AG08396 (cell line): ENCODE measurements around the gene MARF1.
A peak's percentile ranks its signal among the peaks of the same experiment; 100 is the strongest.
"Not testable (repeated sequence)": the region's sequence is repeated elsewhere in the genome, so short reads cannot be mapped to it uniquely, and the experiment has no call there.

Experiments used
- DNase-seq: peaks from one replicate; pipeline ENCODE4 v3.0.0; 2012; ENCODE audit warnings: low spot score, mixed read lengths

The MARF1 gene

GRCh38 chr16:15643048-15643945 is at the start of gene MARF1:
TSS of gene MARF1 (minus strand) at chr16:15643154. CDS start at chr16:15639233, 3,921 bp downstream.
- peak; percentile 94 for DNase-seq

DNA sequence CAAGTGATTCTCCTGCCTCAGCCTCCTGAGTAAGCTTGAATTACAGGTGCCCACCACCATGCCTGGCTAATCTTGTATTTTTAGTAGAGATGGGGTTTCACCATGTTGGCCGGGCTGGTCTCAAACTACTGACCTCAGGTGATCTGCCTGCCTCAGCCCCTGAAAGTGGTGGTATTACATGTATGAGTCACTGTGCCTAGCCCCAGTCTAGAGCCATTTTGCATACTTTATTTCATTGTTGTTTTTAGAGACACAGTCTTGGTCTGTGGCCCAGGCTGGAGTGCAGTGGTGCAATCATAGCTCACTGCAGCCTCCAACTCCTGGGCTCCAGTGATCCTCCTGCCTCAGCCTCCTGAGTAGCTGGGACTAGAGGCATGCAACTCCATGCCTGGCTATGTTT is 49.6 kb upstream of the MARF1 start:
- not testable (repeated sequence) for DNase-seq

DNA sequence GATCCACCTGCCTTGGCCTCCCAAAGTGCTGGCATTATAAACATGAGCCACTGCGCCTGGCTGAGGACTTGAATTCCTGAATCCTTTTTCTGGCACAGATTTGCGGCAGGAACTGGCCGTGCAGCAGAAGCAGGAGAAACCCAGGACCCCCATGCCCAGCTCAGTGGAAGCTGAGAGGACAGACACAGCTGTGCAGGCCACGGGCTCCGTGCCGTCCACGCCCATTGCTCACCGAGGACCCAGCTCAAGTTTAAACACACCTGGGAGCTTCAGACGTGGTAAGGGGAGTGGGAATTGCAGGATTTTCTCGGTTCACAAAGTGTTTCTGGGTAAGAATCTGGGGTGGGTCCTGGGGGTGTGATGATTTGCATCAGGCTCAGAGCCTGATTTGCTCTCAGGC is 48.1 kb upstream of the MARF1 start:
- no peak for DNase-seq

GRCh38 chr16:15690296-15690695 is 47.3 kb upstream of the MARF1 start:
- no peak for DNase-seq

- DNase-seq, result no peak
Observed at GRCh38 chr16:15689290-15689689, 46.3 kb upstream of the MARF1 start.

DNA sequence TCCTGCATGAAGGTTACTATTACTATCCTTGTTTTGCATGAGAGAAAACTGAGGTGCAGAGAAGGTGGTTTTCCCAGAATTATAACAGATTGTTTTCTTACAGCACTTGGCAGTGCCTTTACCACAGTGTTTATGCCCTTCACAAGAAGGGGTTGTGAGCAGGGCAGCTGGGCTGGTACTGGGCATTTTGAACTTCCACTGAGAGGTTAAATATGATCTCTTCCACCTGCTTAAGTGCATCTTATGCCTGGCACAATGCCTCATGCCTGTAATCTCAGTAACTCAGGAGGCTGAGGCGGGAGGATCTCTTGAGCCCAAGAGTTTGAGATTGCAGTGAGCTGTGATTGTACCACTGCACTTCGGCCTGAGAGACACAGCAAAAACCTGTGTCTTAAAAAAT is 43.3 kb upstream of the MARF1 start:
- DNase-seq, result no peak

- DNase-seq, result peak; percentile 46
Observed at GRCh38 chr16:15682105-15682570, 39.2 kb upstream of the MARF1 start.

- no peak for DNase-seq
Observed at GRCh38 chr16:15677447-15677846, 34.5 kb upstream of the MARF1 start.

DNA sequence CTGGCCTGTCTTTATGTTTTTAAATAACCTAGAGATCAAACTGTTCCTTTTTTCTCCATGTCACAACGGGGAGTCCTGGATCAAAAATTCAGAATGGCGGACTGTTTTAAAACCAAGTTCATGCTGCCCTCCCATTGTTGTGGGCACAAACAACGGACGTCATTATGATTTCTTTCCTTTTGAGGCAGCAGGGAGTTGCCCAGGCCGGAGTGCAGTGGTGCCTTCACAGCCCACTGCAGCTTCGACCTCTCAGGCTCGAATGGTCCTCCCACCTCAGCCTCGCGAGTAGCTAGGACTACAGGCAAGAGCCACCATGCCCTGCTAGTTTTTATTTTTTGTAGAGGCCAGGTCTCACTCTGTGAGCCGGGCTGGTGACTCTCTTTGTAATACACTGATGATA is 33.6 kb upstream of the MARF1 start:
- DNase-seq, result no peak

DNA sequence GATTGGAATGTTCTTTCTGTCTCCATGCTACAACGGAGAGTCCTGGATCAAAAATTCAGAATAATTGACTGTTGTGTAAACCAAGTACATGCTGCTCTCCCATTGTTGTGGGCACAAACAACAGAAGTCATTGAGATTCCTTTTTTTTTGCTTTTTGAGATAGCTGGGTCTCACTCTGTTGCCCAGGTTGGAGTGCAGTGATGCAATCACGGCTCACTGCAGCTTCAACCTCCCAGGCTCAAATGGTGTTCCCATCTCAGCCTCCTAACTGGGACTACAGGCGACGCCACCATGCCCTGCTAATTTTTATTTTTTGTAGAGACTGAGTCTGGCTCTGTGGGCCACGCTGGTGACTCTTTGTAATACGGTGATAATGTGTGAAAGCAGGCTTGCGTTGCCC is 31.6 kb upstream of the MARF1 start:
- no peak for DNase-seq

GRCh38 chr16:15672514-15673167 is 29.7 kb upstream of the MARF1 start:
- peak; percentile 91 for DNase-seq

- DNase-seq, result peak; percentile 17
Observed at GRCh38 chr16:15672127-15672513, 29.2 kb upstream of the MARF1 start.

DNA sequence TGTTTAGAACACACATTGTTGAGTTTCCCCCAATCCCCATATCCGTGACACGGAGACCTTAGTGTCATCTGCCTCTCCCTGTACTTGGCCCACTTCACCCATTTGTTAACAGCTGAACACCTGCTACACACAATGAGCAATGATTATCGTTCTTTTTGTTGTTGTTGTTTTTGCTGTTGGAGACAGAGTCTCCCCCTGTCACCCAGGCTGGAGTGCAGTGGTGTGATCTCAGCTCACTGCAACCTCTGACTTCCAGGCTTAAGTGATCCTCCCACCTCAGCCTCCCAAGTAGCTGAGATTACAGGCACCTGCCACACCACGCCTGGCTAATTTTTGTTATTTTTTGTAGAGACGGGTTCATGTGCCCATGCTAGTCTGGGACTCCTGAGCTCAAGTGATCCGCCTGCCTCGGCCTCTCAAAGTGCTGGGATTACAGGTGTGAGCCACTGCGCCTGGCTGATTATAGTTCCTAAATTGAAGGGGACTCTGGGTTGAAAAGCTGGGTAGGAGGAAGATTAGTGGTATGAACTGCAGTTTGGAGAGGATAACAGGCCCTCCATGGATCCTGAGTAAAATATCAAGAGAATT is 28.7 kb upstream of the MARF1 start:
- DNase-seq, result no peak

DNA sequence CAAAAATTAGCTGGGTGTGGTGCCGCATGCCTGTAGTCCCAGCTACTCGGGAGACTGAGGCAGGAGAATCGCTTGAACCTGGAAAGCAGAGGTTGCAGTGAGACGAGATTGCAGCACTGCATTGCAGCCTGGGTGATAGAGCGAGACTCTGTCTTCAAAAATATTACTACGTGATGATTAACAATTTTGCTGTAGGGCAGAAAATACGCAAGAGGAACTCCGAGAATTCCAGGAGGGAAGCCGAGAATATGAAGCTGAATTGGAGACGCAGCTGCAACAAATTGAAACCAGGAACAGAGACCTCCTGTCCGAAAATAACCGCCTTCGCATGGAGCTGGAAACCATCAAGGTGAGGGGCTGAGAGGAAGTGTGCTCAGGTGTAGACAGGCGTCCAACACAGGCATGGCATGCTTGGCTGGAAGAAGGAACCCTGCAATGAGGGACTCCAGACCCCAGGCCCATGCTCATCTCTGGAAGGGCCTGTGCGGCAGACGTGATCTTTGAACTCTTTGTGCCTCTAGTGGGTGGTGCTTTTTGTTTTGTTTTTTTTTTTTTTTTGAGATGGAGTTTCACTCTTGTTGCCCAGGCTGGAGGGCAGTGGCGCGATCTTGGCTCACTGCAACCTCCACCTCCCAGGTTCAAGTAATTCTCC is 24.3 kb upstream of the MARF1 start:
- no peak for DNase-seq

GRCh38 chr16:15665107-15665506 is 22.2 kb upstream of the MARF1 start:
- DNase-seq, result no peak

DNA sequence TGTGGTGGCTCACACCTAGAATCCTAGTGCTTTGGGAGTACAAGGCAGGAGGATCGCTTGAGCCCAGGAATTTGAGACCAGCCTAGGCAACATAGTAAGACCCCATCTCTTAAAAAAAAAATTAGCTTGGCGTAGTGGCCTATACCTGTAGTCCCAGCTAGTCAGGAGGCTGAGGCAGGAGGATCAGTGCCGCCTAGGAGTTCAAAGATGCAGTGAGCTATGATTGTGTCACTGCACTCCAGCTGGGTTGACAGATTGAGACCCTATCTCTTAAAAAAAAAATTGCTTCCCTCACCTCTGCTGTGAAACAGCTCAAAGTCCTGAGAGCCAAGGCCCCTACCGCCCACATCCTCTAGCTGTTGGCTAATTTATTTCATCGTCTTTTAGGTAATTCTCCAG is 17.2 kb upstream of the MARF1 start:
- DNase-seq, result no peak

DNA sequence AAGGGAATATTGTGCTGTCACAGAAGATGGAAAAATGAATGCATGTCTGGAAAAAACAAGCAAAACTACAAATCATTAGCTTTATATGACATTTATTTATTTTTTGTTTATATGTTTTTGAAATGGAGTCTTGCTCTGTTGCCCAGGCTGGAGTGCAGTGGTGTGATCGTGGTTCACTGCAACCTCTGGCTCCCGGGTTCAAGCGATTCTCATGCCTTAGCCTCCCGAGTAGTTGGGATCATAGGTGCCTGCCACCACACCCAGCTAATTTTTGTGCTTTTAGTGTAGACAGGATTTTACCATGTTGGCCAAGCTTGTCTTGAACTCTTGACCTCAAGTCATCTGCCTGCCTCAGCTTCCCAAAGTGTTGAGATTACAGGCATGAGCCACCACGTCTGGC is 15.6 kb upstream of the MARF1 start:
- no peak for DNase-seq

DNA sequence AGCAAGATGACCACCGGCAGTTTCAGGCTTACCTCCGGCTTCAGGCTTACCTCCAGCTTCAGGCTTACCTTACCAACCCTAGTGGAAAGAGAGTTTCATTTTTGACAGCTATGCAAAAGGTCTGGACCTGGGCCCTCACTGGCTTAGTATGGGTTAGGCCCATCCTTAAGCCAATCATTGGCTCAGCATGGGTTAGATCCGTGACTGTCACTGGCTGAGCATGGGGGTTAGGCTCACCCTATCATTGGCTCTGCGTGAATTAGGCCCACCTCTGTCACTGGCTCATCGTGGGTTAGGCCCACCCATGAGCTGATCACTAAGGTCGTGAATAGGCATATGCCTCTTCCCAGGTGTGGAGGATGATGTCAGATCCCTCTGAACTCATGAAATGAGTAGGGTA is 15.2 kb upstream of the MARF1 start:
- no peak for DNase-seq

GRCh38 chr16:15655561-15655960 is 12.6 kb upstream of the MARF1 start:
- not testable (repeated sequence) for DNase-seq

GRCh38 chr16:15654591-15654990 is 11.6 kb upstream of the MARF1 start:
- no peak for DNase-seq

DNA sequence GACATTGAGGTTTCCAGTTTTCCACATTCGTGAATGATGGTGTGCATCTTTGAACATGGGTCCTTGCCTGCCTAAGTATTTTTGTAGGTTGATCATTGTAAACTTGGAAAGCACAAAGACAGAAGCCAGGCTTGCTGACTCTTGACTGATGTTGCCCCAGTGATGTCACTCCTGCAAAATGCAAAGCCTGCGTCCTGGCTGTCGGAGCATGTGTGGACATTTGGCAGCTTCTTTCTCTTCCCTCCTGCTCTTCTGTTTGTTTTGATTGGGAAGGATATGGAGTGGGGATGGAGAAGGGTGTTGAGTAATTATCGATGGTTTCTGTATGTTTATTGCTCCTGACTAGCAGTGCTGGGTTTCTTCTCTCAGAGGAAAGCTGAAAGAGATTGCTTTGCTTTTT is 10.3 kb upstream of the MARF1 start:
- DNase-seq, result peak; percentile 87

- no peak for DNase-seq
Observed at GRCh38 chr16:15652293-15653001, 9.5 kb upstream of the MARF1 start.
